Epithelial cell of esophagus (primary cell): Measurements from ENCODE around the gene NUMBL.

Experiments used
- DNase-seq: peaks from one replicate; pipeline ENCODE4 v3.0.0; 2010; ENCODE audit warnings: low read depth
- H3K4me3 ChIP-seq: 2 replicates; pipeline ENCODE4 v1.5.1; 2011; ENCODE audit warnings: mild to moderate bottlenecking, low read length, control low read depth
- CTCF ChIP-seq: IDR thresholded peaks from 2 replicates; pipeline ENCODE4 v1.5.1; 2011; ENCODE audit warnings: low read depth, mild to moderate bottlenecking, low read length, control low read depth, inconsistent platforms; ENCODE audit not compliant: insufficient read depth; ENCODE audit errors: missing control alignments

The NUMBL gene

GRCh38 chr19:40714441-40715299 is 24.2 kb upstream of the NUMBL start:
- H3K4me3 ChIP-seq: peak overlapping the region; percentile 70
- TF ChIP-seq CTCF: no peak
- peak; percentile 92 for DNase-seq

- DNase-seq: no peak
- H3K4me3 ChIP-seq: peak overlapping the region; percentile 70
- TF ChIP-seq CTCF: no peak
Observed at GRCh38 chr19:40713939-40714338, 23.5 kb upstream of the NUMBL start.

GRCh38 chr19:40709817-40710216 is 19.4 kb upstream of the NUMBL start:
- no peak for TF ChIP-seq CTCF
- DNase-seq: no peak
- H3K4me3 ChIP-seq: no peak overlapping the region

- TF ChIP-seq CTCF: no peak
- no peak for DNase-seq
- no peak overlapping the region for H3K4me3 ChIP-seq
Observed at GRCh38 chr19:40707615-40708014, 17.2 kb upstream of the NUMBL start.

GRCh38 chr19:40705950-40706619 is 15.6 kb upstream of the NUMBL start:
- no peak for DNase-seq
- no peak for TF ChIP-seq CTCF
- H3K4me3 ChIP-seq: no peak overlapping the region

- no peak overlapping the region for H3K4me3 ChIP-seq
- TF ChIP-seq CTCF: no peak
- DNase-seq: no peak
Observed at GRCh38 chr19:40705362-40705651, 14.9 kb upstream of the NUMBL start.
